GM10248 (cell line): ENCODE data around the gene ZBTB40.

Experiments used
- CTCF ChIA-PET: fragments of 300-600 bp; sonication (Branson Sonifier 250); formaldehyde crosslinking; extraction: SDS; loops from one replicate; lab custom pipeline; 2021; ENCODE audit warnings: antibody characterized with exemption; lab: Yijun Ruan, JAX
- POLR2A ChIA-PET: fragments of 350-650 bp; sonication (Branson Sonifier 250); formaldehyde crosslinking; extraction: SDS; loops from one replicate; lab custom pipeline; 2020; ENCODE audit warnings: antibody characterized with exemption; lab: Yijun Ruan, JAX
- DNase-seq: peaks from one replicate; pipeline ENCODE4 v3.0.0; 2012; ENCODE audit errors: extremely low spot score
- CTCF ChIP-seq: IDR thresholded peaks from 2 replicates; pipeline ENCODE4 v1.5.1; 2012; ENCODE audit warnings: mild to moderate bottlenecking, low read depth; ENCODE audit errors: extremely low read depth, missing control alignments, control extremely low read depth

ZBTB40 gene

GRCh38 chr1:22426781-22427180 is 24.9 kb upstream of the ZBTB40 start:
- ChIA-PET POLR2A (interaction anchor here (0.7 kb wide), 1 partner anchor 1028 kb away, joined by 5 read pairs; no protein-coding TSS in a partner anchor), CTCF (interaction anchor here (0.9 kb wide), 1 partner anchor 10 kb away, joined by 4 read pairs; no protein-coding TSS in a partner anchor)
- TF ChIP-seq CTCF: no peak
- no peak for DNase-seq

- POLR2A ChIA-PET: no interaction called here
- DNase-seq: peak; percentile 72
- CTCF ChIA-PET: no interaction called here
- TF ChIP-seq CTCF: no peak
These were observed 23.0 kb upstream of the ZBTB40 start for GRCh38 chr1:22428672-22429071.

GRCh38 chr1:22431965-22432364 is 19.7 kb upstream of the ZBTB40 start:
- peak; percentile 7 for DNase-seq
- TF ChIP-seq CTCF: no peak
- POLR2A ChIA-PET: no interaction called here
- CTCF ChIA-PET: interaction anchor here (1.2 kb wide), 1 partner anchor 15 kb away, joined by 4 read pairs; no protein-coding TSS in a partner anchor

- TF ChIP-seq CTCF: no peak
These were observed 16.9 kb upstream of the ZBTB40 start for GRCh38 chr1:22434717-22435116.

GRCh38 chr1:22436948-22437347 is 14.7 kb upstream of the ZBTB40 start:
- no peak for DNase-seq
- POLR2A ChIA-PET: no interaction called here
- no peak for TF ChIP-seq CTCF
- CTCF ChIA-PET: no interaction called here

More at GRCh38 chr1:22434717-22435116, 16.9 kb upstream of the ZBTB40 start:
- POLR2A ChIA-PET: no interaction called here
- CTCF ChIA-PET: interaction anchor here (1.8 kb wide), 1 partner anchor 18 kb away, joined by 6 read pairs; no protein-coding TSS in a partner anchor
- DNase-seq: no peak

- no peak for TF ChIP-seq CTCF
- POLR2A ChIA-PET: no interaction called here
- no peak for DNase-seq
- CTCF ChIA-PET: no interaction called here
These were observed 14.1 kb upstream of the ZBTB40 start for GRCh38 chr1:22437573-22437972.

- no peak for TF ChIP-seq CTCF
- POLR2A ChIA-PET: no interaction called here
- DNase-seq: no peak
- CTCF ChIA-PET: no interaction called here
These were observed 11.1 kb upstream of the ZBTB40 start for GRCh38 chr1:22440582-22440981.
